Central memory CD8-positive, alpha-beta T cell (primary cell): ENCODE results near the gene CAMTA1.

Experiments used
- ATAC-seq: fragments of 150-1000 bp; cut with Tn5 transposase; replicated peaks from 2 replicates; pipeline ENCODE4 v1.10.0; 2022; ENCODE audit warnings: mild to moderate bottlenecking, moderate FRiP score, moderate number of reproducible peaks; ENCODE audit not compliant: poor library complexity, severe bottlenecking; ENCODE audit errors: extremely low read depth
- DNase-seq, 2 donors: peaks; one replicate each; pipeline ENCODE4 v3.0.0; 2021; ENCODE audit warnings: low spot score in 2 of 2
- H3K27ac Mint-ChIP-seq: one replicate; pipeline ENCODE4 v1.8.0; 2022; ENCODE audit warnings: low read depth, mild to moderate bottlenecking, moderate library complexity, mixed read lengths
- H3K27me3 Mint-ChIP-seq: one replicate; pipeline ENCODE4 v1.8.0; 2022; ENCODE audit warnings: mixed read lengths
- H3K36me3 Mint-ChIP-seq: one replicate; pipeline ENCODE4 v1.8.0; 2022; ENCODE audit warnings: mild to moderate bottlenecking, moderate library complexity, mixed read lengths; ENCODE audit not compliant: insufficient read depth
- H3K4me1 Mint-ChIP-seq: one replicate; pipeline ENCODE4 v1.8.0; 2022; ENCODE audit warnings: mixed read lengths
- H3K4me3 Mint-ChIP-seq: one replicate; pipeline ENCODE4 v1.8.0; 2022; ENCODE audit warnings: mild to moderate bottlenecking, moderate library complexity, mixed read lengths
- H3K9me3 Mint-ChIP-seq: one replicate; pipeline ENCODE4 v1.8.0; 2022; ENCODE audit warnings: mixed read lengths

CAMTA1 gene

DNA sequence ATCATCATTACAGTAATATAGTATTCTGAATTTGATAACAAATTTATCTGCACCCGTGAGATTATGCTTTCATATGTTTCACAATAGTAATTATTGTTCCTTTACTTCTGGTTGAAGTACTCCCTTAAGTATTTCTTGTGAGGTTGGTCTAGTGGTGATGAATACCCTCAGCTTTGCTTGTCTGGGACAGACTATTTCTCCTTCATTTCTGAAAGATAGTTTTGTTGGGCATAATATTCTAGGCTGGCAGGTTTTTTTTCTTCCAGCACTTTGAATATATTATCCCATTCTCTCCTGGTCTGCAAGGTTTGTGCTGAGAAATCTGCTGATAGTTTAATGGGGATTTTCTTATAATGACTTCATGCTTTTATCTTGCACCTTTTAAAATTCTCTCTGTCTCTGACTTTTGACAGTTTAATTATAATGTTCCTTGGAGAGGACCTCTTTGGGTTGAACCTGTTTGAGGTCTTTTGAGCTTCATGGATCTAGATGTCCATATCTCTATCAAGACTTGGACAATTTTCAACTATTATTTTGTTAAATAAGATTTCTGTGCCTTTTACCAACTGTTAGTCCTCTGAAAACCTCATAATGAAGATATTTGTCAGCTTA lies 614.4 kb downstream of the CAMTA1 start:
- H3K4me1 Mint-ChIP-seq: no peaks in the 10 kb centered on the region
- H3K9me3 Mint-ChIP-seq: no peaks in the 10 kb centered on the region
- no peaks in the 10 kb centered on the region for H3K36me3 Mint-ChIP-seq
- no peak overlapping the region for H3K4me3 Mint-ChIP-seq
- ATAC-seq (no peak), DNase-seq (no peak)
- no peak overlapping the region for H3K27ac Mint-ChIP-seq
- H3K27me3 Mint-ChIP-seq: peaks cover 85% of the 10 kb centered on the region

DNA sequence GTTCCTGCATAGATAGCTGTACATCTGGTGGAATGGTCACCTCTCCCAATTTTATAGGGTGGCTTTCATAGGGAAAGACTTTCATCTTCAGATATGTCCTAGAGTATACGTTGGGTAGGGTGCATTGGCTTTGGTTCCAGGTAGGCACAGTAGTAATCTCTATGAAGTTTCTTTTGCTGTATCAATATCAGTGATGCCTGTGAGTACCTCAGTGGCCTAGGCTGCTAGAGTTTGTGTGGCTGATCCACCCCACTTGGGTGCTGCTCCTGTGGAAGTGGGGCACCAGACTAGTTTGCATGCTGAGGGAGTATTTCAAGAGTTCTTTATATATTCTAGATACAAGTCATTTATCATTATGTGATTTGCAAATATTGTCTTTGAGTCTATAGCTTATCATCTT lies 615.3 kb downstream of the CAMTA1 start:
- DNase-seq (peak in 1 of 2 donors; percentile 2), ATAC-seq (no peak)
- Mint-ChIP-seq H3K36me3 (no peaks in the 10 kb centered on the region), H3K9me3 (no peaks in the 10 kb centered on the region), H3K27ac (no peak overlapping the region), H3K27me3 (peaks cover 90% of the 10 kb centered on the region), H3K4me3 (no peak overlapping the region), H3K4me1 (no peaks in the 10 kb centered on the region)

DNA sequence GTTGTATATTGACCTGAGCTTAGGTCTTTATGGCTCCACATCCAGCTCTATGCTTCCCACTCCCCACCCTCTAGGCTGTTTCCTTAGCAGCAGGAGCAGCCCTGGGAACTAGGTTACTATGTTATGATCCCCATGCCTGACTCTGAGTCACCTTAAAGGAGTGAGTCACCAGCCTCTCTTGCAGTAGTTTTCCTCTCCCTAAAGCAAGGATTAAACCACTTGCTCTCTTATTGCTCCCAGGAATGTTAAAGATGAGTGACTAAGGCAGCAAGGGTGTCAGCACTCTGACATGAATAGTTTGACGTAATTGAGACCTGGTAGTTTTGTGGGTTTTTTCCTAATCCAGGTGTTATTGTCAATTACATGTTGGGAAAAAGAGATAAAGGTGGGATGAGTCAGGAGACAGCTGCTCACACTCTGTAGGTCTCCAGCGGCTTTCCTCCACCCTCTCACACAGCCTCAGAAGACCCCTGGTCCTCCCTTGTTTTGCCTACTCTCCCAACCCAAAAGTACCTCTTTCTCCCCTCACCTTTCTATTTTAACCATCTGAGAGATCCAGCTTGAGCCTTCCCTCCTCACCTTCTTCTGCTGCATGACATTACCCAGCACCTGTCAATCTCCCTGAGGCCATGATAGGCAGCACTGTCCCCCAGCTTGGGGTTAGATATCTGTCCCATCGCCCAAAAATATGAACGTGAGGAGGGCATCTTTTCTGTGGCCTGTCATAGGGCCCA lies 616.7 kb downstream of the CAMTA1 start:
- H3K4me3 Mint-ChIP-seq: no peak overlapping the region
- H3K9me3 Mint-ChIP-seq: no peaks in the 10 kb centered on the region
- H3K27ac Mint-ChIP-seq: no peak overlapping the region
- H3K36me3 Mint-ChIP-seq: no peaks in the 10 kb centered on the region
- no peak for ATAC-seq
- H3K4me1 Mint-ChIP-seq: no peaks in the 10 kb centered on the region
- H3K27me3 Mint-ChIP-seq: peaks cover 81% of the 10 kb centered on the region
- DNase-seq: no peak

DNA sequence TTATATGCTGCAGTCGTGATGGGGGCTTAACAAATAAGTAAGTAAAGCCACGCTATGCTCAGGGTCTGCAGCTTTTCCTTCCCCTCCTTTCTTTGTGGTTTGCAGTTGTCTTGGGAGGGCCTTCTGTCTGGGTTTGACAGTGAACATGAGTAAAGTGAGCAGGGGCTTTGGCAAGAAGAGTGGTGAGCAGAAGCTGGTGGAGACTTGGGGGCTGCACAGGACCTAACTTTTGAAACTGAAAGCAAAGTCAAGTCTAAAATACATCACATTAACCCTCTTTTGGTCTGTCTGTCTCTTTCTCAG lies 617.2 kb downstream of the CAMTA1 start:
- no peaks in the 10 kb centered on the region for H3K36me3 Mint-ChIP-seq
- no peaks in the 10 kb centered on the region for H3K4me1 Mint-ChIP-seq

DNA sequence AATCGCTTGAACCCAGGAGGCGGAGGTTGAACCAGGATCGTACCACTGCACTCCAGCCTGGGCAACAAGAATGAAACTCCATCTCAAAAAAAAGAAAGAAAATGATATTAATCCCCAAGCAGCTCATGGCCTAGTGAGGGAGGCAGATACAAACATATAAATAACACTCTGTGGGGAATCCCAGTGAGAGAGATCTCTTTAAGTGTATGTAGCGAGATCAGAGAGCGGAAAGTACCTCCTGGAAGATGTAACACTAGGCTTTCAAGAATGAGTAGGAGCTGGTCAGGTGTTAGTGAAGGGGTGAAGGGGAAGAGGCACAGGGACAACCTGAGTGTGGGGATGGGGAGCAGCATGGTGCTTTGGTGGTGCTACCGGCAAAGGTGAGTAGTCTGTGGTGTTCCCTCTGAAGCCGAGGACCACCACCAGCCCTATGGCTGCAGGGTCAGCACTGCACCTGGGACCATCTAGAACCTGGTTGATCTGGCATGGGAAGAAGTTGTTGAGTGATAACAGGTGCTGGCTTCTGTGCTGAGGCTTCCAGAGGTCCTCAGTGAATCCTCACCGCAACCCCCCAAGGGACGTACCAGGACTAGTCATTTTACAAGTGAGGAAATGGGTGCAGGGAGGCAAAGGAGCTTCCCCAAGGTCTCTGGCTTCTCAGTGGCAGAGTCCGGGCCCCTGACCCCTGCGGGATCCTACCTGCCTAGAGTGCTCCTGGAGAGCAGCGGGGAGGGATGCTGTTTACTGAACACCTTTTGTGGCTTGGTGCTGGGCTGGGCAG lies 618.2 kb downstream of the CAMTA1 start:
- no peak for ATAC-seq
- no peaks in the 10 kb centered on the region for H3K4me1 Mint-ChIP-seq
- H3K36me3 Mint-ChIP-seq: no peaks in the 10 kb centered on the region
- no peak overlapping the region for H3K27ac Mint-ChIP-seq
- peaks cover 70% of the 10 kb centered on the region for H3K27me3 Mint-ChIP-seq
- peak in 1 of 2 donors; percentile 5 for DNase-seq
- no peaks in the 10 kb centered on the region for H3K9me3 Mint-ChIP-seq
- no peak overlapping the region for H3K4me3 Mint-ChIP-seq

More for the DNA sequence above, 617.2 kb downstream of the CAMTA1 start:
- Mint-ChIP-seq H3K27ac (no peak overlapping the region), H3K9me3 (no peaks in the 10 kb centered on the region), H3K4me3 (no peak overlapping the region), H3K27me3 (peaks cover 75% of the 10 kb centered on the region)
- ATAC-seq: no peak
- no peak for DNase-seq

DNA sequence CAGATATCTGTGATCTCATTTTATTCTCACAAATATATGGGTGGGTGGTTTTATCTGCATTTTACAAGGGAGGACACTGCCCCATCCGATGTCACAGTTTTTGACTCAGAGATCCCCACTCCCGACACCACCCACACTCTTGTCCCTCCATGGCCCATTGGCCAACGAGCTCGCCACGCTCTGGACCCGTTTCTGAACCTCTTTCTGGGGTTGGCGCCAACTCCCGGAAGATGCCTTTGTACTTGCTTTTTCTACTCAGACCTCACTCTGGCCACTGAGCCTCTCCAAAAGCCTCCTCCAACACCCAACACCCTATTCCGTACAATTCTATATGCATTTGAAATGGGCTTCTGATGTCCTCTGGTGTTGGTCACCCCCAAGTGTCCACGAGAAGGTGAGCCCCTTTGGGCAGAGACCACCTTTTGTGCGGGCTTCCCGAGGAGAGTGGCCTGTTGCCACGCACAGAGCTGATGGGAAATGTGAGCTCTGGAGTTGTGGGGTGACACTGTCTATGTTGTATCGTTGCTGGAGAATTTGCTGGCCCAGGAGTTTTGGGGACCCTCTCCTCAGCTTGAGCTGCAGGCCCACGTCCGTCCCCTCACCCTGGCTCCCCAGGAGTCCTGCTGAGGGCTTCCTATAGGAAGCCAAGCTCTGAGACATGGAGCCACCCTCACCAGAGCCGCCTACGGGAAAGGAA lies 618.9 kb downstream of the CAMTA1 start:
- Mint-ChIP-seq H3K36me3 (no peaks in the 10 kb centered on the region), H3K27me3 (peaks cover 69% of the 10 kb centered on the region), H3K4me3 (no peak overlapping the region), H3K4me1 (no peaks in the 10 kb centered on the region), H3K9me3 (no peaks in the 10 kb centered on the region), H3K27ac (no peak overlapping the region)
- ATAC-seq (no peak), DNase-seq (peak in 1 of 2 donors; percentile 9)

DNA sequence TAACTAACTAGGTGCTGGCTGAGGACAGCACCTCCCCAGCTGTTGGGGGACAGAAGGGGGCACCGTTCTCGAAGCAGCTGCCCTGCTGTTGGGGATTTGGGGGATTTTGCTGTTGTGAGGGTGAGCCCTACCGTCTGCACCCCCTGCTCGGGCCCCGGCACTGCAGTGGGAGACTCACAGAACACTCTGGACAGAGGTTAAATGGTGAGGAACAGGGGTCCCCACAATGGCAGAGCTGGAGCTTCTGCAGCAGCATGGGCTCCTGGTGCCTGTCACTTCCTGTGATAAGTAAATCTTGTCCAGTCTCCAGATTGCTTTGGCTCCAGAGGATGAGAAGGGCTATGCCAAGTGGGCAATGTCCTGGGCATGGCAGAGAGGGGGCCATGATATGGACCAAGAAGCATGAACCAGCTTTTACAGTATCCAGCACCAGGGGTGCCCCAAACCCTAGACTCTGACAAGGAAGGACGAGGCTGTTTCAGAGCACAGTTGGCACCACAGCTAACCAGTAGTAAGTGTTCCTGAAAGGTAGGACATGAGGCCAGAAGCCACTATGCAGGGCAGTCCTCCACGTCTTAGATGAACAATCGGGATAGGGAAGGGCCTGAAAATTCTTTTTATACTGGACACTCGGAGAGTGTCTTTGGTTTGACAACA lies 620.7 kb downstream of the CAMTA1 start:
- DNase-seq (peak in 1 of 2 donors; percentile 6), ATAC-seq (no peak)
- no peak overlapping the region for H3K27ac Mint-ChIP-seq
- H3K4me1 Mint-ChIP-seq: no peaks in the 10 kb centered on the region
- H3K4me3 Mint-ChIP-seq: no peak overlapping the region
- H3K36me3 Mint-ChIP-seq: peaks cover 2% of the 10 kb centered on the region
- H3K9me3 Mint-ChIP-seq: no peaks in the 10 kb centered on the region
- peaks cover 53% of the 10 kb centered on the region for H3K27me3 Mint-ChIP-seq

DNA sequence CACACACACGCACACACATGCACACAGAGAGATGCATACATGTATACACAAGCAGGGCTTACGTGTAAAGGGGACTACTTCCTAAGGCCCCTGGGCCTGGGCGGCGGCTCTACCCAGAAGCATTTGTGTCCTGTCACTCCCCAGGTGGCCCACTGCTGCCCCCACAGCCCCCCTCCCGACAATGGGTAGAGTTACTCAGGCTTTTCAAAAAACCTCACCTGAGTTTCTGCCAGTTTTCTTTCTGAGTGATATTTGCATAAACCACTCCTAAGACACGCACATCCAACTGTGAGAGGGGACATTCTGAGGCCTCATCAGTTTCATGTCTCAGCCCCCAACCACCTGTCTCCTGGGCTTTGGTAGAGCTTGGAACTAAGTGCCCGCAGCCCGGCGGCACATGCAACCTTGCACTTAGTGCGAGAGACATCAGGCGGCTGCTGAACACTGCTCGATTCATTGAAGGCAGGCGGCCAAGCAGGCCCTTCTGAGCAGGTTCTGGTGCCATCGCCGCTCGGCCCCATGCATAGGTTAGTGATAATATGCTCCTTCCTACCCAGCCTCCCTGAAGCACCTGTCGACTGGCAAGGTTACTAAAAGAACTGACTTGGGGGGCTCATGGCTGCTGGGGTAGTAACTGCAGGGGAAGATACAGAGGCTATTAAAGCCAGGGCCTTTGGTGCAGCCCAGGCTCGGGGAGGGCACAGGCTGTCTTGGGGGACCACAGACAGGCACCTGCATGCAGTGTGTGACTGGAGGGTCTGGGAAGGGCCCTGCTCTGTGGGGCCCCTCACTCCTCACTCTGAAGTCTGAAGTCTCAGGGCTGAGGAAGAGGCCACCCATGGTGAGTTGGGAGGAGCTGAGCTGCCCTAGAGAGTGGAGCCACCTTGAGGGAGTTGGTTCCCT lies 621.6 kb downstream of the CAMTA1 start:
- ATAC-seq (no peak), DNase-seq (peak in 1 of 2 donors; percentile 8)
- Mint-ChIP-seq H3K4me3 (no peak overlapping the region), H3K9me3 (no peaks in the 10 kb centered on the region), H3K27ac (no peak overlapping the region), H3K4me1 (no peaks in the 10 kb centered on the region), H3K27me3 (peaks cover 47% of the 10 kb centered on the region), H3K36me3 (peaks cover 2% of the 10 kb centered on the region)

DNA sequence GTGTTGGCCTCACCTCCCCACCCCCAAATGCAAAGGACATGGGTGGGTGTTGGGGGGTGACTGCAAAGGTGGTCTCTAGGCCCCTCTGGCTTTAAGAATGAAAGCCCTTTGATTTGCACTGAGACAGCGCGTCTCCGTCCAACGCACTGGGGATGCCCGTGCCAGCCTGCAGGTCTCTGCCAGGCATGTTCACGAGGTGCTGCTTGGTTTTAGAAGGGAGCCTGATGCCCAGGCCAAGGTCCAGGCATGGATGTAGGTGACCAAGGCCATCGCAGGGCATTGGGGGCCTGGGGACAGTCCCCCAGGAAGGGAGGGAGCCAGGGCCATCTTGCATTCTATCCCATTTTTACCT lies 622.3 kb downstream of the CAMTA1 start:
- DNase-seq (peak in 1 of 2 donors; percentile 5), ATAC-seq (no peak)
- peaks cover 41% of the 10 kb centered on the region for H3K27me3 Mint-ChIP-seq
- no peaks in the 10 kb centered on the region for H3K4me1 Mint-ChIP-seq
- peaks cover 2% of the 10 kb centered on the region for H3K36me3 Mint-ChIP-seq
- no peak overlapping the region for H3K27ac Mint-ChIP-seq
- no peak overlapping the region for H3K4me3 Mint-ChIP-seq
- no peaks in the 10 kb centered on the region for H3K9me3 Mint-ChIP-seq

DNA sequence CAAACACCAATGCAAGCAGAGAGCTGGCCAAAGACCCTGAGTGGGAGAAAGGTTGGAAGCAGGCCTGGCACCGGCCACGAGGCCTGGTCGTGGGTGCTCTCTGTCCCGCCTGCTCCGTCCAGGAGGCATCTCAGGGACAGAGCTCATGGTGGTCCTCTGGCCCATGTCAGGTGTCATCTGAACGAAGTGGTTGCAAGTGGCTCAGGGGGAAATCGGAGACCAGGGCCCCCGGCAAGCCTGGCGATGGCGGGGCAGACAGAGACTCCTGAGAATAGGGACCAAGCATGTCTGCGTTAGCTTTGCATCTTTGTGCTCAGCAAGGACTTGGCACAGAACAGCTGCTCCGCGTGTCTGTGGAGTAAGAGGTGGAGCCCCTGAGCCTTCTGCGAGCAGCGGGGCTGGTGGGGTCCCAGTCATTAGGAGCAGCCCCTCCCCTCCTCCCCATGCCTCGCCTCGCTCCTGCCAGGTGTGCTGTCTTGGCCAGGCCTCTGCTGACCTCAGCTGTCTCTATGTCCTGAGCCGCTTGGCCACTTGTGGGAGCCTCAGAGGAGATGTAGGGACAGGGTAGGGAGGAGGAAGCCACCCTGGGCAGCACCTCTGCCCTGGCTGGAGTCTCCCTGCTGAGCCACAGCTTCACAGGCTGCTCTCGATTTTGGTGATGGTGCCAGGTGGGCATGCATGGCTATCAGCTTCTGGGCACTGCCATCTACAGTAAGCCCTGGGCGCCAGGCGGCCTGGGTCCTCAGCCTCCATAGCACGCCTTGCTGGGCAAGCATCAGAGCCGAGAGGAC lies 622.9 kb downstream of the CAMTA1 start:
- Mint-ChIP-seq H3K9me3 (no peaks in the 10 kb centered on the region), H3K4me1 (no peaks in the 10 kb centered on the region), H3K36me3 (peaks cover 2% of the 10 kb centered on the region), H3K4me3 (no peak overlapping the region), H3K27me3 (peaks cover 35% of the 10 kb centered on the region), H3K27ac (no peak overlapping the region)
- DNase-seq (peak; percentile 4), ATAC-seq (no peak)

DNA sequence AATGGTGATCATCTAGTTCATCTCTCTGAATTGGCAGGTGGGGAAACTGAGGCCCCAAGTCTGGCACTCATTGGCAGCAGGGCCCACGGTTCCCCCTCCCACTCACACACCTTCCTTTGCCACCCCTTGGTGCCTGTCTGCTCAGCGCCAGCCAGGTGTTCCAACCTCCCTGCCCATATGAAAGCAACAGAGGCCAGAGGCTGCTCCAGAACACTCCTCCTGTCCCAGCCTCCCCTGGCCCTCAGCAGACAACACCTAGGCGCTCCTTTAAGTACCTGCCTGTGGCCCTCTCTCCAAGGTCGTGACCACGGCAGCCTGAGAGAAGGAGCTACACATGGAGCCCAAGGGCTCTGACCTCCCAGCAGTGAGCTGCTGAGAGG lies 623.5 kb downstream of the CAMTA1 start:
- no peaks in the 10 kb centered on the region for H3K4me1 Mint-ChIP-seq
- DNase-seq (peak in 1 of 2 donors; percentile 6), ATAC-seq (no peak)
- peaks cover 30% of the 10 kb centered on the region for H3K27me3 Mint-ChIP-seq
- peaks cover 2% of the 10 kb centered on the region for H3K36me3 Mint-ChIP-seq
- no peaks in the 10 kb centered on the region for H3K9me3 Mint-ChIP-seq
- no peak overlapping the region for H3K27ac Mint-ChIP-seq
- no peak overlapping the region for H3K4me3 Mint-ChIP-seq
